Liver (tissue), 9 donors: ENCODE measurements around the gene PAX5. TPM values are rescaled to one million over a fixed set of nuclear protein-coding genes. Genes with fewer than 3 reads are reported as not detected.

Experiments
- DNase-seq: peaks from one replicate; pipeline ENCODE4 v3.0.0-alpha.2; 2017; ENCODE audit warnings: low spot score
- H3K27ac ChIP-seq, 2 donors: one replicate each; pipeline ENCODE4 v1.7.0; 2013; ENCODE audit warnings: inconsistent platforms in 2 of 2, low read length in 2 of 2, control low read depth in 1 of 2, low read depth in 1 of 2, mild to moderate bottlenecking in 1 of 2
- H3K27me3 ChIP-seq, 4 donors: one replicate each; pipeline versions ENCODE4 v1.6.1 to v1.7.0; 2013; ENCODE audit warnings: low read length in 3 of 4, inconsistent platforms in 1 of 4, mild to moderate bottlenecking in 1 of 4, moderate library complexity in 1 of 4; ENCODE audit not compliant: control insufficient read depth in 4 of 4, insufficient read depth in 4 of 4
- H3K36me3 ChIP-seq, 4 donors: one replicate each; pipeline versions ENCODE4 v1.6.1 to v1.7.0; 2013; ENCODE audit warnings: low read length in 3 of 4, mild to moderate bottlenecking in 3 of 4, low read depth in 1 of 4, moderate library complexity in 1 of 4; ENCODE audit not compliant: control insufficient read depth in 4 of 4, insufficient read depth in 3 of 4
- H3K4me1 ChIP-seq, 4 donors: one replicate each; pipeline versions ENCODE4 v1.6.1 to v1.7.0; 2013; ENCODE audit warnings: low read length in 3 of 4, mild to moderate bottlenecking in 3 of 4, moderate library complexity in 1 of 4; ENCODE audit not compliant: control insufficient read depth in 4 of 4, insufficient read depth in 4 of 4
- H3K4me3 ChIP-seq, 3 donors: one replicate each; pipeline versions ENCODE4 v1.6.1 to v1.7.0; 2013; ENCODE audit warnings: low read length in 3 of 3, control low read depth in 1 of 3, low read depth in 1 of 3, mild to moderate bottlenecking in 1 of 3
- H3K9ac ChIP-seq, 2 donors: one replicate each; pipeline ENCODE4 v1.7.0; 2013; ENCODE audit warnings: low read length in 2 of 2, mild to moderate bottlenecking in 2 of 2, moderate library complexity in 2 of 2, control low read depth in 1 of 2, low read depth in 1 of 2
- H3K9me3 ChIP-seq, 4 donors: one replicate each; pipeline versions ENCODE4 v1.6.1 to v1.7.0; 2013; ENCODE audit warnings: low read length in 3 of 4; ENCODE audit not compliant: control insufficient read depth in 4 of 4
- ATF3 ChIP-seq: IDR thresholded peaks from 2 replicates; pipeline ENCODE4 v1.6.1; 2016; ENCODE audit warnings: antibody characterized with exemption
- EGR1 ChIP-seq, 2 donors: IDR thresholded peaks; 2 replicates each; pipeline ENCODE4 v1.6.1; 2016 to 2018; ENCODE audit warnings: antibody characterized with exemption in 2 of 2, low read depth in 2 of 2
- FOXA1 ChIP-seq: IDR thresholded peaks from 2 replicates; pipeline ENCODE4 v1.6.1; 2016; ENCODE audit warnings: antibody characterized with exemption
- FOXA2 ChIP-seq: IDR thresholded peaks from 2 replicates; pipeline ENCODE4 v1.6.1; 2016; ENCODE audit warnings: antibody characterized with exemption
- GABPA ChIP-seq, 2 donors: IDR thresholded peaks in 1 of 2; conservative IDR thresholded peaks in 1 of 2; 2 replicates each; pipeline ENCODE4 v1.6.1; 2016; ENCODE audit warnings: antibody characterized with exemption in 2 of 2, mild to moderate bottlenecking in 1 of 2, moderate library complexity in 1 of 2
- HNF4A ChIP-seq, 2 donors: conservative IDR thresholded peaks; 2 replicates each; pipeline ENCODE4 v1.6.1; 2016; ENCODE audit warnings: antibody characterized with exemption in 2 of 2, mild to moderate bottlenecking in 2 of 2
- HNF4G ChIP-seq: IDR thresholded peaks from 2 replicates; pipeline ENCODE4 v1.6.1; 2016; ENCODE audit warnings: antibody characterized with exemption
- JUND ChIP-seq, 2 donors: IDR thresholded peaks; 2 replicates each; pipeline ENCODE4 v1.6.1; 2016; ENCODE audit warnings: antibody characterized with exemption in 2 of 2
- RAD21 ChIP-seq, 2 donors: IDR thresholded peaks; 2 replicates each; pipeline ENCODE4 v1.6.1; 2016; ENCODE audit warnings: antibody characterized with exemption in 2 of 2, mild to moderate bottlenecking in 2 of 2
- REST ChIP-seq: IDR thresholded peaks from 2 replicates; pipeline ENCODE4 v1.6.1; 2016; ENCODE audit warnings: antibody characterized with exemption, mild to moderate bottlenecking
- SP1 ChIP-seq: IDR thresholded peaks from 2 replicates; pipeline ENCODE4 v1.6.1; 2018; ENCODE audit warnings: antibody characterized with exemption, mild to moderate bottlenecking
- ZBTB33 ChIP-seq: IDR thresholded peaks from 2 replicates; pipeline ENCODE4 v1.6.1; 2016; ENCODE audit warnings: antibody characterized with exemption
- WGBS: extraction: QIAGEN DNeasy Blood & Tissue Kit; methylation state at CpG from one replicate; pipeline ENCODE4 v1.1.7; 2013; 5-methylcytosine and 5-hydroxymethylcytosine counted together
- polyA plus RNA-seq, 2 donors: library from polyadenylated mRNA; stranded (reverse) in 1 of 2; unstranded in 1 of 2; fragments of 200-250 nt in 1 of 2; fragments of >200 nt in 1 of 2; fragmentation: Nextera tagmentation in 1 of 2; extraction: Ambion mirVana in 1 of 2; gene quantifications; one replicate each; pipeline versions ENCODE4 v1.2.1 to v1.2.3, GENCODE V29; 2013 to 2015
- total RNA-seq, 2 donors: library from RNA; depleted of rRNA; stranded (reverse); fragments of >200 nt; gene quantifications; one replicate each; pipeline ENCODE4 v1.2.3, GENCODE V29; 2014
- donor health status: healthy.
- donor health status: healthy.
- donor health status: healthy.
- donor health status: healthy.
- donor health status: healthy.

The PAX5 gene
- total and polyA plus RNA-seq, 4 donors: 0.05 to 2.7 (median 0.11) TPM

- Histone ChIP-seq H3K27ac (no peak overlapping the region), H3K9ac (no peak overlapping the region), H3K9me3 (peaks cover 0 to 9% (median 0%) of the 10 kb centered on the region in 4 donors), H3K4me1 (peaks cover 8 to 26% (median 17%) of the 10 kb centered on the region in 4 donors), H3K4me3 (peak overlapping the region; percentile 40 to 81 (median 50)), H3K27me3 (peaks cover 8 to 36% (median 14%) of the 10 kb centered on the region in 4 donors), H3K36me3 (no peaks in the 10 kb centered on the region)
- no peak for TF ChIP-seq HNF4G
- TF ChIP-seq HNF4A (conservative IDR thresholded peaks at IDR 0.05): no peak
- TF ChIP-seq FOXA2: no peak
- TF ChIP-seq ATF3: no peak
- WGBS: 7% methylated on average over 63 of the region's 63 CpGs
- DNase-seq: no peak
Measured at GRCh38 chr9:37037503-37038301, 3.6 kb upstream of the PAX5 start.

- Histone ChIP-seq H3K4me3 (peak overlapping the region; percentile 40 to 81 (median 50)), H3K4me1 (peaks cover 8 to 26% (median 17%) of the 10 kb centered on the region in 4 donors), H3K9me3 (peaks cover 0 to 9% (median 0%) of the 10 kb centered on the region in 4 donors), H3K9ac (no peak overlapping the region), H3K36me3 (no peaks in the 10 kb centered on the region), H3K27me3 (peaks cover 8 to 38% (median 15%) of the 10 kb centered on the region in 4 donors), H3K27ac (no peak overlapping the region)
- DNase-seq: peak; percentile 46
- WGBS: 2% methylated on average over 44 of the region's 44 CpGs
- TF ChIP-seq RAD21 (IDR thresholded peaks at IDR 0.05) (no peak), ZBTB33 (no peak), JUND (IDR thresholded peaks at IDR 0.05) (no peak), GABPA (IDR thresholded peaks at IDR 0.05 in 1 of 2, conservative IDR thresholded peaks at IDR 0.05 in 1 of 2) (peak in 1 of 2 donors; percentile 59), HNF4A (conservative IDR thresholded peaks at IDR 0.05) (no peak), FOXA1 (no peak)
Measured at GRCh38 chr9:37036776-37037502, 2.9 kb upstream of the PAX5 start.

GRCh38 chr9:37036371-37036775 lies 2.3 kb upstream of the PAX5 start:
- peak overlapping the region; percentile 40 to 81 (median 50) for H3K4me3 ChIP-seq
- no peak overlapping the region for H3K27ac ChIP-seq
- peaks cover 8 to 26% (median 17%) of the 10 kb centered on the region in 4 donors for H3K4me1 ChIP-seq
- H3K36me3 ChIP-seq: no peaks in the 10 kb centered on the region
- DNase-seq: no peak
- H3K27me3 ChIP-seq: peaks cover 8 to 44% (median 18%) of the 10 kb centered on the region in 4 donors
- TF ChIP-seq REST: no peak
- TF ChIP-seq JUND (IDR thresholded peaks at IDR 0.05): no peak
- TF ChIP-seq EGR1 (IDR thresholded peaks at IDR 0.05; ENCODE audit: low read depth in 2 of 2): no peak
- TF ChIP-seq SP1: no peak
- no peak for TF ChIP-seq FOXA2
- WGBS: 8% methylated on average over 40 of the region's 40 CpGs
- no peak overlapping the region for H3K9ac ChIP-seq
- H3K9me3 ChIP-seq: peaks cover 0 to 9% (median 0%) of the 10 kb centered on the region in 4 donors
